Activated CD8-positive, alpha-beta memory T cell treated with anti-CD3 and anti-CD28 coated beads, Interleukin-2, amount 50 U/mL, for 4 hours (primary cell): ENCODE results near the gene SERPINB12.
A peak's percentile ranks its signal among the peaks of the same experiment; 100 is the strongest.

ENCODE experiments used
- DNase-seq: peaks from one replicate; pipeline ENCODE4 v3.0.0-alpha.2; 2020

Gene SERPINB12, protein sequence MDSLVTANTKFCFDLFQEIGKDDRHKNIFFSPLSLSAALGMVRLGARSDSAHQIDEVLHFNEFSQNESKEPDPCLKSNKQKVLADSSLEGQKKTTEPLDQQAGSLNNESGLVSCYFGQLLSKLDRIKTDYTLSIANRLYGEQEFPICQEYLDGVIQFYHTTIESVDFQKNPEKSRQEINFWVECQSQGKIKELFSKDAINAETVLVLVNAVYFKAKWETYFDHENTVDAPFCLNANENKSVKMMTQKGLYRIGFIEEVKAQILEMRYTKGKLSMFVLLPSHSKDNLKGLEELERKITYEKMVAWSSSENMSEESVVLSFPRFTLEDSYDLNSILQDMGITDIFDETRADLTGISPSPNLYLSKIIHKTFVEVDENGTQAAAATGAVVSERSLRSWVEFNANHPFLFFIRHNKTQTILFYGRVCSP

DNA sequence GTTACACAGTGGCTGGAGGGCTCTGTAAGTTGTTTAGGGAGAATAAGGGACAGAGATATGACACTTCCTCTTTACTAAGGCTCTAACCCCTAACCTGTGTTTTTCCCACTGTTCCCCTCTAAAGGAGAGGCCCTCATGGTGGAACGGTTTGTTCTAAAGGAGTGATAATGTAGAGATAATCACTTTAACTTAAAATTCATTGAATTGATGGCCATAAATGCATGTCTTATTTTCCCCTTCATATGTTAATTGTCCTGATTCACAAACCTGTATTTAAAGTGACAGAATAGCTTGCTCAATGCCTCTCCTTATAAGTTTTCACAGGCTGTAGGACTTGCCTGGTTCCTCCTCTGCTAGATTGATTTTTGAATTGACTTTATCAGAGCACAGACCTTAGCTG is at the start of gene SERPINB12:
SERPINB12 (plus strand) TSS at position 301 of the 400 bp plus-strand sequence. CDS start 13,791 bp downstream, outside the sequence.
- no peak for DNase-seq

DNA sequence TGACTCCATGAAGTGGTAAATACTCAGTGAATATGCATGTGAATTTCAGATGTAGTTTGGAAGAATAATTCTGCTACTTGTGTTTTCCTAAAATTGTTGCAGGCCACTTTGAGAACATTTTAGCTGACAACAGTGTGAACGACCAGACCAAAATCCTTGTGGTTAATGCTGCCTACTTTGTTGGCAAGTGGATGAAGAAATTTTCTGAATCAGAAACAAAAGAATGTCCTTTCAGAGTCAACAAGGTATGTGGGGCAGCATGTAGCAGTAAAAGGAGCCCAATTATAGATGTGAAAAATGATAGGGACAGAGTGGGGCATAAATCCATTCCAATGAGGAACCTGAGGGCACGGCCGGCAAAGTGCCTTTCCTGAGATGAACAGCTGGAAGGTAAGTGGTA is 49.3 kb upstream of the SERPINB12 start:
- no peak for DNase-seq

DNA sequence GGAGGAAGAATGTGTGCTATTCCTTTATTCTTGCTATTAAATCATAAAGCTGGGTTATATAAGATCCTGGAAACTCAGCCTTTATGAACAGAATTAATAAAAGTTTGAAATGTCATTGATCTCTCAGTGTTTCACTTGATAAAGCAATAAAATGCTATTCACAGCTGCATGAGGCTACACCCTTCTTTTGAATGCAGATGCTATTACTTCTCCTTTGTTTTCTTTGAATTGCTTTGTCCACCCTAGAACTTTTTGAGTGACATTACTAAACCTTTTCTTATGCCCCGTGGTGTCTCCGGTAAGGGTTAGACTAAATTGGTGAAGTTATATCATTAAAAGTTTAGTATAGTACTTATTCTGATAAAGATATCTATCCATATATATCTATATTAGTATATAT is 46.5 kb upstream of the SERPINB12 start:
- DNase-seq, result no peak

DNA sequence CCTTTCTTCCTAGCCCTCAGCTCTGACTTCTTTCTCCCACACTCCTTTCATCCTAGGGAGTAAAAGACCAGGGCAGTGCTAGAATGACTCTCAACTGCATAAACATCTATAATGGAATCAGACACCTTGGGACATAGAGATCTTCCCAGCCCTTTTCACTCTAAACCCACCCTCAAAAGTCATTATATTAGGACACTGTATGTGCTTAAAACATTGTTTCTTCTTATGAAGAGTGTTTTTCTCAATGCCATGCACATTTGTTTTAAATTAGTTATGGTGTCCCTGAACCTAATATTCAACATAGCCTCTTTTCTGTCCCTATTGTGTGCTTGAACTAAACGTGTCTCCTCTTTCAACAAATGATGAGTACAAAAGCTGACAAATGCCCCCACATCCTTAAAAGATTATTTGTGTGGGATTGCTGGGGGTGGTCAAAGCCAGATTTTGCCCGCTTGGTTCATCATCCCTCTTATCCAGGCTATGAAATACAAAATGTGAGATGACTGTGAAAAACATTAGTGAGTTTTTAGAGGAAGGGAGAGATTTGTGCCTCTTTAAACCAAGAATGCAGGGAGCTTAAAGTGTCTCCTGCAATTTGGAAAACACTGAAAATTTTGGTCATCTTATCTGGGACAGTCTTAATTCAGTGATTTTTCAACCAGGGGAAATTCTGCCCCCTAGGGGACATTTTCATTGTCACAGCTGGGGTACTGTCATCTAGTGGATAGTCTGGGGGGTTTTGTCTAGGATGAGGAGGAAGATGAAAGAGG is 36.4 kb upstream of the SERPINB12 start:
- DNase-seq, result no peak

DNA sequence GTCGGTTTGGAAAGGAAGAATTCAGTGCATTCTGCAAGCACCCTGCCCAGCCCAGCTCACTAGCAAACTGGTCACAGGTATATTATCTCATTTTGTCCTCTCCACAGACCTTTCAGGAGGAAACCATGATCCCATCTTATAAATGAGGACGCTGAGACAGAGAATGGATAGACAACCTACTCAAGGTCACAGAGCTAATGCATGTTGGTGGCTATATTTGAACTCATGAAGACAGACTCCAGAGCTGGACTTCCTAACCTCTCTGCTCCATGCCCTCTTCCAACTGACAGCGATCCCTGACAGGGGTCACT is 35.9 kb upstream of the SERPINB12 start:
- no peak for DNase-seq

DNA sequence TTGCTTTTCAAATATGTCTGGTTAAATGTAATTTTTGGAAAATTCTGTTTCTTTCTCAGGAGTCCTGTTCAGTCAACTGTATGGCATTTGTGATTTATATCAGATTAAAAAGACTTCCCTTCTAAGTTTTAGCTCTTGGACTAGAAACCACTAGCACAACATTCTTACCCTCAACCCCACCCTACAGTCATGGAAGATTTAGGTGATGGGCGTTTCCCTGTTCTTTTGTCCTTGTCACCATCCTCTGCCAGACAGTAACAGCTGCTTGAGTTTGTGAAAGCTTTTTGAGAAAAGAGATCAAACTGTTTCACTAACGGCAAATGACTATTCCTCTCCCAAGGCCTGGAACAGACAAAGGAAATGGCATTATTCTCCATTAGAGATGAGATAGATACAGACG is 33.6 kb upstream of the SERPINB12 start:
- no peak for DNase-seq

DNA sequence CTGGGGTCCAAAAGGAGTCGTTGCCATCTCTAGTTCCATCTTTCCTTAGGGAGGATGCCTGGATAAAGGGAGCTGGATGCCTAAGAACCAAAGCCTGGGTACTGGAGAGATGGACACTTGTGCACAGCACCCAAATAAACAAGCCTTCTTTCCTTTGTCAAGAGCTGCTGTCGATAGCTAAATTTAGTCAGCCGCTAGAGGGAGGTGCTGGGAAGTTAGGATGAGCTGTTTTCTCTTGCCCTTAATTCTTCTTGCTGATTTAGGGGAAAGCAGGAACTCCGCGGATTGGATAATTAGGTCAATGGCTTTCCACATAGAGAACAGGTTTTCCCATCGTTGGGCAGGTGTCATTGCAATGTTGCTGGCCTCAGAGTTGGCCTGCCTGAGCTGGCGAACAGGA is 30.9 kb upstream of the SERPINB12 start:
- DNase-seq, result no peak

DNA sequence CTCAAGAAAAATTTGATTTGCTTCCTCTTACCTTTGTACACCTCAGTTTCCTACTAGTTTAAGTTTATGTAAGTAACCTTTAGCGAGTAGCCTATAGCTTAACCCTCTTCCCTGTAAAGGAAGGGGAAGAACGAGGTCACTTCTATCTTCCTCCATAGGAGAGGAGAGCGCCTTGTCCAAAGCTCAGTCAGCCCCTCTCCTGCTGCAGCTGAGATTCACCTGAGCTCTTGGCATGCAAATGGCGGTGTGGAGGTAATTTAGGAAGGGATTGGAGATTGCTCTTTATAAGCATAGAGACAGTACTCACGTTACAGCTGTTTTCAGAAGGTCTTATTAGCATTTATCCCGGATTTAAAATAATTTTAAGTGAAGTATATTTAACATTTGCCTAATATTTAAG is 27.8 kb upstream of the SERPINB12 start:
- DNase-seq, result no peak

DNA sequence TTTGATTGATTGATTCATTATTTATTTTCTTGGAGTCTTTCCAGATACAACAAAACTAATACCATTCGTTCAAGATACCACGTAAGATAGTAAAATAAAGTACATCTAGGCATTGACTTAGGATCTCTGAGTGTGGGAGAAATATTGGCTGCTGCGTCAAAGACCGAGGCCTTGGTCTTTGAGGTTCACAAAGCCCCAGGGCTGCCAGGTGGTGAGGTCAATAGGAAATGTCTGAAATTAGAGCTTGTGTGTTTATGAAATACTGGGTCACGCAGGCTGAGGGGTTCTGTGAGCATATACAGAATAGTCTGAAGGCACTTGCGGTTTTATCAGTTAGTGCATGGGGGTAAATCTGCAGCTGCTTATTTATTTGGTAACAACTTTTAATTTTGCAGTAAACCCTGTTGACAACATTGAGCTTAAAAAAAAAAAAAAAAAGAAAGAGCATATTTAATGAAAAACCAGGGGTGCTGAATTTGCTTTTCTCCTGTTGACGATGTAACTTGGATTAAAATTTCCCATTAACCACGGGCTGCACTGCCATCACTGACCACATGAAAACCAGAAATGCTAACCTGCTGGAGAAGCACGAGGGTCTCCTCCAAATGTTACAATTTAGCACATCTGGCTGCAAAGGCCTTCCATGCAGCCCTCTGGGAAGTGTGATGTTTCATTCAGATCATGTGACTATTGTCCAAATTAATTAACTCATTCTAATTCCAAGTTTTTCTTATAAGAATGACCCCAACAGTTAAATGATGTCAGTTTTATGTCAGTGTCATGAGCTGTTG is 27.1 kb upstream of the SERPINB12 start:
- no peak for DNase-seq

DNA sequence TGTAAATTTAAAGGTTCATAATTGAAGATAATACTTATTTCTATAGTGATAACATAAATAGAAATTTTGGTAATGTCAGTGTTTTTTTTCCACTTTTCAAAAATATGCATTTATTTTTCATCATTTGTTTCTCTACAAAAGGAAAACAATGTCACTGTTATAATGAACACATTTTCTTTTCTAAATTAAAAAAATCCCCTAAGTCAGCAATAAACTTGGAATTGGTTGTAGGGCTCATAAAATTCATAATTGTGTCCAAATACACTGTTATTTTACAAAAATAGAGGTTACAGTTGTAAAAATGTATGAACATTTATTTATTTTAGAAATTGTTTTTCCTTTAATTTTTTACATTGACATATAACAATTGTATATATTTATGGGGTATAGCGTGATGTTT is 26.4 kb upstream of the SERPINB12 start:
- no peak for DNase-seq

DNA sequence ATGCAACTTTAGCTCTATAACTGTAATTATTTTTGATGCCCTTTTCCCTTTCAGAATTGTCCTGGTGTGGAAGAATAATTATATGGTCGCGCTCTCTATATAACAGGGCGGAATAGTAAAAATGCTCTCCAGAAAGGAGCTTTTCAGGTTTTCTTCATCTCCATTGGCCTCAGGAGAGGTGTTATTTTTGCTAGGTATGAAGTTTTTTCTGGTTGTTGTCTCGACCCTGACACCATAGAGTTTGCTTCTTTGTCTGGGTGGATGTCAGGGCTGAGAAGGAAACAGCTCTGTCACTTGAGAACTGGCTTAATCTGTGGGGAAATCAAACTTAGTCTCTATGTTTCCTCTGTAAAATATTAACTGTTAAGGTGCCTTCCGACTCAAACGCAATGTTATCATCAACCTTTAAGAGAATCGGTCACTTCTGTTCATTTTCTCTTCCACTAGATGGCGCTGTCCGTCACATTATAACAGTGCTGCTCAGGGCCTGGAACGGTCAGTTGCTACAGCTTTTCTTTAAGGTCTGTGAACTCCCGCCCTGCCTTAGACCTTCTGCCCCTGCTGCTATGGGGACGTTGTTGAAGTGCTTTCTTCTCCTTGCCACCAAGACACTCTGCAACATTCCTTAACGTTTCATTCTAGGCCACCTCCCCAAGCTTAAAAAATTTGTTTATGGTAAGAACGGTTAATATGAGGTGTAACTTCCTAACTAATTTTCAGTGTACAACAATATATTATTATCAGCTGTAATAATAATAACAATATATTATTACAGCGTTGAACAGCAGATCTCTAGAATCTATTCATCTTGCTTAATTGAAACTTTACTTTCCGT is 23.8 kb upstream of the SERPINB12 start:
- DNase-seq, result peak; percentile 26

DNA sequence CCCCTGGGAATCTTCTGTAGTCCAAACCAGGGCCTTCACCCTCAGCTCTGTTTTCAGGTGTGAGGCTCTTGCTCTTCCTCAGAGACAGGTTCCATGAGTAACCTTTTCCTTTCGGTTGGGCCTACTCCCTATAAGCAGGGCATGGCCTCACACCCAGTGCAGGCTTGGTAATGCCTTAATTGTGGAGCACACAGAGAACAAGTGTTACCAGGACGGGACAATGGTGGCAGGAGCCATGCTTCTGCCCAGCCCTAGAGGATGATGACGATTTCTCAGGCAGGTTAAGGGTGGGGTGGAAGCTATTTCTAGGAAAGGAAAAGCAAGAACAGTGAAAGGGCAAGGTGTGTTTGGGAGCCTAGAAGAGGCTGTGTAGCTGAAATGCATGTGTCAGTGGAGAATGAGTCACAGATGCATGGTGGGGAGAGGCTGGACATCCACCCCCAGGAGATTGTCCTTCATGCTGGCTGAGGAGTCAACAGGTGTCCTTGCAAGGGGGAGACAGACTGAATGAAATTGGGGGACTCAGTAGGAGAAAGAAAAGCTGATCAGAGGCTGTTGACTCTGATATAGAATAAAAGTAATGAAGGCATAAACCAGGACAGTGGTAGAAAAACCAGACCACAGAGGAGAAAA is 22.0 kb upstream of the SERPINB12 start:
- DNase-seq, result no peak

DNA sequence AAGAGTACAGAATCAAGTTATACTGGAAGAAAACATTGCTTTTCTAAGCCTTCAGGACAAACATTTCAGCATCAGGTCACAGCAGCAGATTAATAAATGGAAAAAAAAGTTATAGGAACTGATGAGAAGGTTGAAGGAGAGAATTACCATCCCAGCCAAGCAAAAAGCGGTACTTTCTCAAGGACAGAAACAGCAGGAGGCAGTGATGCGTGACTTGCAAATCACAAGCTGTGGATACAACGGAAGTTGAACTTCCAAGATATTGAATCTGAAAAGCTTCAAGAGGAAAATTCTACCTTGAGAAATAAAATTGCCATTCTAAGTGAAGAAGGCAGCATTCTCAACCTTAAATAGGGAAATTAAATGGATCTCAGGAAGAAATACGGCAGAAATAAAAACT is 18.5 kb upstream of the SERPINB12 start:
- DNase-seq, result no peak

DNA sequence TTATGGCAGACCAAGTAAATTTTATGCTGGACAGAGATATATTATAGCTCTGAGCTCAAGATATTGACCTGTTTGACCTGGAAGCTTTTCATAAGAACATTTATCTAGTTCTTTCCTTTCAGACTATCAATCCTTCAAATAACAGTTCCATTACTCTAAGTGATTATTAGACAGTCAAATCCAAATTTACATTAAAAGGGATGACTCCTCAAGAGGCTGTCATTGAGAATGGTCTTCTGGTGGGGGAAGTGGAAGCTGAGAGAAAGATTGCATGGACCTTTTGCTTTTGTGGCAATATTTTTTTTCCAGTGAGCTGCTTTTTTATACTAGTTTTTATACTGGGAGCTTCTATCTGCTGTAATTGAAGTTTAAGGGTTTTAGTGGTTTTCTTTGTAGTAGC is 14.9 kb upstream of the SERPINB12 start:
- DNase-seq, result no peak

DNA sequence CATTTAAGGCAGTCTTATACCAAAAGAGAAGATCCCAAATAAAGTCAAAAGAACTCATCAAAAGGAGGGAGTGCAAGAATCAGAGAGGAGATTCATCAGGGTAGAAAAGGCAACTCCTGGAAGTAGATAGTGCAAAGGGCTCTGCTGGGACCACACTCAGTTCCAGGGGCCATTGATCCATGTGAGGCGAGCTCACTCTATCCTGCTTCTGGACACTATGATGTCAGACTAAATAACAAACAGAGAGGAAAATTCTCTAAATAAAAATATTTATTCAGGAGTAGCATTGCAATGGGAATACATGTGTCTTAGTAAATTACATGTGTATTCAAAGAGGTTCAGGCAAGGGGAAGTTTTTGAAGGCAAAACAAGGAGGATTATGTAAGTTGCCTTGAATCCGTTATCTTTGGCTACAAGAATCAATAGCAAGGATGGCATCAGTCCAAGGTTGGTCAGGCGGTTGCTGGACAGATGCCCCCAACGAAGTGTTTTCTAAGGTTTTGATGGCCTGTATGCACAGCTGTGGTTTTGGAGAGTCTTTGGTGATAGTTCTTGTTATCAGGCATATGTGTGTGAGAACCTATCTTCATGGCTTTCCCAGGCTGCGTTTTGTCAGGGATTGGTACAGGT is 13.2 kb upstream of the SERPINB12 start:
- no peak for DNase-seq

DNA sequence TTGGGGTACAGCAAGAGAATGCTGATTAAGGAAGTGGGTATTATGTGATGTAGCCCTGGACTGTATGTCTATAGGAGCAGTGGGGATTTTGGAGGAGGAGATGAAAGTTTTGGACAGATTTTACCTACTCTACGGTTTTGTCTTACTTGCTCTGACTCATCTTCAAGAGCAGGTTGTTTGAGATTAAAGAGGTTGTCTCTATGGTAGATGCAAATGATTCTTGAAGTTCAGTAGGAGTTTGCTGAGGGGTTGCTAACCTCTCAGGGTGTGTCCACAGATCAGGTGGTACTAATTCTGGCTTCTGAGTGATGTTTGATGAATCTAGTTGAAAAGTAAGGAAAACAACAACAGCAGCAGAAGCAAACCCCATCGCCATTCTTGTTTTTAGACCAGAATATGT is 9.7 kb upstream of the SERPINB12 start:
- no peak for DNase-seq

DNA sequence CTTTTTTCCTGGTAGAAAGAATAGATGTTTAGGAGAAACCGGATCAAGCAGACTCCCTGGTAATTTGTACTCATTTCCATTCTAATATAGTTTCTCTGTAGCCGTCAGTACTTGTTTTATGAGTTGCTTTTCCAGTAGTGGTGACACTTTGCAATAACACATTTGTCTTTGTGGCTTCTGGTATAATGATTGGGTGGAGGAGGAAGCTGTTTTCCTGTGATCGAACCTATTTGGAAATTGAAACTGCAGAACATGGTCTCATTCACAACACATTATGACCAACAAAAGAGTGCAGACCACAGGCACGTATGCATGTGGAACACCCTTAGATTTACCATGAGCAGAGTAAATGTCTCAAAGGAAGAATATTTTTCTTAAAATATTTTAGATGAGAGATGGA is 7.6 kb upstream of the SERPINB12 start:
- no peak for DNase-seq

DNA sequence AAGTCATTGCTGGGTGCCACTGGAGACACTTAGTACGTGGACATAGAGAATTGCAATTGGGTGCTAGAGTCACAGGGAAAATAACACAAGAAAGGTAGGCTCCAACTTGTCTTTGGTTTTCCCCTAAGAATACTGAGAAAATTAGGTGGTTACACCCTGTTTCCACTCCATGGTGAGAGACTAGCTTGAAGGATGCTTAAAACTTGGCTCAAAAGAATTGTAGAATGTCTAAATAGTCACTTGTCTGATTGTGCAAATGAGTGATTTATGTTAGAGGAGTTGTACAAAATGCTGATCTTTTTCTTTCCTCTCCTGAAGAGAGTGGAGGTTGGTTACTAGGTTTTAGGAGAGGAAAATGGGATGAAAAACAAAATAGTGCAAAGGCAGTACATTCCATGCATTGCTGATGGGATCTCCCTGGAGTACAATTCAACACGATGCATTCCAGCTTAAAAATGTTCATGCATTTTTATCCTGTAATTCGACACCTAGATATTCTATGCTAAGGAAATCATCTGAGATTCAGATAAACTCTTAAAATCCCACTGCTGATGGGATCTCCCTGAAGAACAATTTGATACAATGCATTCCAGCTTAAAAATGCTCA is 2.2 kb upstream of the SERPINB12 start:
- no peak for DNase-seq

DNA sequence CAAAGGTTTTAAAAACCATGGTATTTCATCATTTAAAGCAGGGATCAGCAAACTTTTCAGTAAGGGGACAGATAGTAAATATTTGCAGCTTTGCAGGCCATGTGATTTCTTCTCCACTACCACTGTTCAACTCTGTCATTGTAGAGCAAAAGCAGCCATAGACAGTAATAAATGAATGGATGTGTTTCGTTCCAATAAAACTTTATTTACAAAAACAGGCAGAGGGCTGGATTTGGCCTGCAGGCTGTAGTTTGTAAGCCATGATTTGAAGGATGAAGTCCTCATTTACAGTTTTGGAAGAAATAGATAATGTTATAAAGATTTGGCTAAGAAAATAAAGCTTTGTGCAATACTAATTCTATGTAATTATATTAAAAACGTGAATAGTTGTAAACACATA is 1.8 kb downstream of the SERPINB12 start:
- DNase-seq, result no peak

DNA sequence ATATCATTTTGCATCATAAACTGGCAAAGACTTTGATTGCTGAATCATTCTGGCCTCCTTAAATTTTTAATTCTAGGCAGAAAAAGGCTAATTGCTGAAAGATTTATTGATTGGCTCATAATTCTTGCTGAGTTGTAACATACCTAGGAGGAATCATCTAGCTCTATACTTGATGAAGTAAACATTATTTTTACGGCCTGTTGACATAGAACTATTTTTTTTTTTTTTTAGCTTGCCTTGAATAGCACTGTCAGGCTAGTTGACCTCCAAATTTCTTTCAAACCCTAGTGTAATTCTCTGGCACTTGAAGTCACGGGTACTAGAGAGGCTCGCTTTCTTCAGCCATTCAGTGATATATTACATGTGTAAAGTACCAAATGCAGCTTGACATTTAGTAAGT is 2.8 kb downstream of the SERPINB12 start:
- DNase-seq, result no peak

DNA sequence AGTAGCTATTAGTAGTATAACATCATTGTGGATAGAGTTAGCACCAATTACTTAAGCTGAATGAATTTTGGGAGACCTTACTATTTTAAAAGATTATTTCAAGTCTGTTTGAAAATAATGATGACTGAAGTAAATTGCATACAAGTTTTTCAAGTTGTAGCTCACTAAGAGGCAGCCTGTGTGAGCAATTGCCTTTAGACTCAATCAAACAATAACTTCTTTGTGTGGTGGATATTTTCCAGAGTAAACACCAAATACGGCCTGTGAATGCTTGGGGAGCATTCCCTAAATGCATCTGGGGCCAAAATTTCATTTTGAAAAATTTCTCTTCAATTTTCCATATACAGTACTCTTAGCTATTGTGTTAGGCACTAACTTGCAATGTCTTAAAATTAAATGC is 7.9 kb downstream of the SERPINB12 start:
- DNase-seq, result no peak
